Middle frontal gyrus (tissue), 1 donor: ENCODE measurements around the gene TP63.
"Not testable (repeated sequence)": the region's sequence is repeated elsewhere in the genome, so short reads cannot be mapped to it uniquely, and the experiment has no call there.

Source experiments
- DNase-seq: peaks from one replicate; pipeline ENCODE4 v3.0.0-alpha.2; 2015; ENCODE audit warnings: low spot score; ENCODE audit errors: extremely low spot score

The TP63 gene

DNA sequence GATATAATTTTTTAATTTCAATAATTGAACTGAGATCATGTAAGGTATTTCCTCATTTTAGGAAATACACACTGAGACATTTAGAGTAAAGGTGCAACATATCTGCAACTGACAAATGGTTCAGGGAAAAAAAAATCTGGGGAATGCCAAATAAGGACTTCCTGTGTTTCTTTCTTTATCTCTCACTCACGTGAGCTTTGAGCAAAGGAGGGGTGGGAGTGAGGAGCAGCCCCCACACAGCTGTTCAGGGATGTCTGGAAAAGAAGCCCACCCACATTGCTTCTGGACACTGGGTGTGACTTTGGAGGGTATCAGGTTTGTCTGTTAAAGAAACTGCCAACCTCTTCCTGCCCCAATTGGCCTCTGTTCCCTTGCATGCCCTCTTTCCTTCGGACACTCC, 5.6 kb upstream of the TP63 start:
- DNase-seq, result no peak

DNA sequence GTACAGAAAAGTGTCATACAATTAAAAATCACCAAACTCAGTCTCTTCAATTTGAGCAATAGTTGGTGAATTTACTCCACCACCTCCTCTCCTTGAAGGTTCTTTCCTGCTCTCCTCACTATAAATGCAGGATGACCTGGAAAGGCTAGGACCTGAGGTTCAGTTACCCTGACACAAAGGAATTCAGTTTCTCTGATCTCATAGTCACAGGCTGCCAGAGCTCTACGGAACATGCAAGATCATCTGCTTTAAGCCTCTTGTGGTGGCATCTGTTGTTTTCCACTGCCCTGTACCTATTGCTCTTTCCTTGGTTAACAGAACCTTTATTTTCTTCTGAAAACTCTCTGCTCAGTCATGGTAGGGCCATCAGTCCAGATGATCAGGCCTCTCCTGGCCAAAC, 4.9 kb upstream of the TP63 start:
- DNase-seq, result no peak

DNA sequence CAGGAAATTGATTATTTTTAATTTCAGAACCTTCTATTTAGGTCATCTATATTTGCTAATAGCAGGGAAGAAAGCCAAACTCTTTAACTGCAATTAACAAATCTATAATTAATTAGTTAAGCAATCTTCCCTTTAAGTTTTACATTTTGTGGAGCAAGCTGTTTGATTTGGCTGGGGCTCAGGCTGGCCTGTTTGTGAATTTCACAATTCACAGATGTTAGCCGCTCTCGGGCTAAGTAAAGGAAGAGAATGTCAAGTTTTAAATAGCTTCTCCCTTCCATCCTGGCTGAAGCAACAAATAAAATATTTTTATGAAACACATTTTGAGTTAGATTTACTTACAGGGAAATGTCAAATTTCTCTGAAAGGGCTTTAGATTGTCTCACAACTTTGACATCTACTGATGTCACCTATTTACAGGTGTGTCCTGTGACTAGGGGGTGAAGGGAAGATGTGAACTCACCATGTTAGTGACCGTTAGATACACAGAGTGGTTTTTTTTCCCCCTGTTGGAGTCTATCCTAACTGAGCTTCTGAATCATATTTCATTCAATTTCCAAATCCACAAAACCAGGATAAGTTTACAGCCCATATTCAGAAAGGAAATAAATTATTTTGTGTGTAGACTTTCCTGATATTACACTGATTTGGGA, 1.3 kb upstream of the TP63 start:
- no peak for DNase-seq

DNA sequence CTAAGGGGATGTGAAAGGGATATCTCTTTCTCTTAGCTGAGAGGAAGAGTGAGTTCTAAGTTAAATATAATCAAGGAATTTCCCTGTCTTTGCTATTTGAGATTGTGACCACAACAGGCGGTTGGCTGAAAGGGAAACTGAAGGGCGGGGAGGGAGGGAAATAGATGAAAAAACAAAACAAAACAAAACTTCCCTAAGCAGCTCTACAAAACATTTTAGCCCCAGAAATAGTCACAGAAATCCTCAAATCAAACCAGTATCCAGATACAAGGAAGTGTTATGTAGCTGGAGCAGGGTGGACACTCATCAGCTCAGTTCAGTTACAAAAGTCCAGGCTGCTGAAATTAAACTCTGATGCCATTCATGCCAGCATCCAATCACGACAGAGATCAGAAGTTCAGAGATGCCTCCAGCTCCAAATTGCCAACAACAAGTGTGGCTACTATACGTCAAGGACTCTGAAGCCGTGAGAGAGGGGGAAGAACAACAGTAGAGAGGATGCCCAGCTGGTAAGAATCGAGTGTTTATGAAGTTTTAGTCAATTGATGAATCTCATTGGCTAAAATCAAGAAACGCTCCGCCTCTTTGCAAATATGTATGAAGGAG, 319 bp upstream of the TP63 start:
- no peak for DNase-seq

DNA sequence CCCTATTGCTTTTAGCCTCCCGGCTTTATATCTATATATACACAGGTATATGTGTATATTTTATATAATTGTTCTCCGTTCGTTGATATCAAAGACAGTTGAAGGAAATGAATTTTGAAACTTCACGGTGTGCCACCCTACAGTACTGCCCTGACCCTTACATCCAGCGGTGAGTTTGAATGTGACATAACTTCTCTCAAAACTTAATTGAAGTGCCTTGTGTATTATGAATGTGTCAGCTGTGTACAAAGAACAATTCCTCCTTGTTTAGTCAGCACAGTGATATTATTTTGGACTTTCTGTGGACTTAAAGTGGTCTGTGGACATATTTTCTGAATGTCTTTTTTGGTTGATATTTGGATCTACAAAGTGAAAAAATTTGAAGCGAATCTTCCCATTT, 220 bp downstream of the TP63 start:
- DNase-seq, result no peak

DNA sequence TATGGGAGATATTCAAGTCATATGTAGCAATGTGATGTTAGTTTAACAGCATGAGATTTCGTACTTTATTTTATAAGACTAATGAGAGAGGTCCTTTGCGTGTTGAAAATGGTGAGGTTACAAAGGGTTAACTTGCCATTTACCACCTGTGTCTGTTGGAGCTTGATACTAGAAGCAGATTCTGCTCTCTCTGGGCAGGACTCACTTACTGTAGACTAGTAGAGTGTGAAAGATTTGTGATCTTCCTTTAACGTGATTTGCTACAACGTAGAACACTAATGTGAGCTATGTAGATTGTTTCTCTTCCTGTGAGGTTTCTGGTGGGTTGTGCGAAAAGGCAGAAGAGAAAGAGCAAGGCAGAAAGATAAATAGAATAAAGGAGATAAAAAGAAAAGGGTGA, 1.1 kb downstream of the TP63 start:
- no peak for DNase-seq

DNA sequence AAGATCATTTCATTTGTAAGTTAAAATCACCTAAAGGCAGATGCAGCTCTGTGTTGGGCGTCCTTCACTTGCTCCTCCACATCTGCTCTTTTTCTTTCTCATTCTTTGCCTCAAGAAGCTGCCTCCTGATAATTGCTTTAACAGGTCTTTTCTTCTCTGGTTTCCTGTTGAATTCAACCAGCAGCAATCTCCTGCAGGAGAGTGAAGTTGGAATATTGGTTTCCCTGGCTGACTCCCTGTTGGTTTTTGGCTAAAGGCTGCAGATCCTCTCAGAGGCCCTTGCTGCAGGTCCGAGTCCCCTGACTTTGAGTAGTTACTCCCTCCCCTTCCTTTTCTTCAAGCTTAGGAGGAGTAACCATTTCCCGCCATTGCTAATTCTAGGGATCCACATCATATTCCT, 4.2 kb downstream of the TP63 start:
- DNase-seq, result no peak

DNA sequence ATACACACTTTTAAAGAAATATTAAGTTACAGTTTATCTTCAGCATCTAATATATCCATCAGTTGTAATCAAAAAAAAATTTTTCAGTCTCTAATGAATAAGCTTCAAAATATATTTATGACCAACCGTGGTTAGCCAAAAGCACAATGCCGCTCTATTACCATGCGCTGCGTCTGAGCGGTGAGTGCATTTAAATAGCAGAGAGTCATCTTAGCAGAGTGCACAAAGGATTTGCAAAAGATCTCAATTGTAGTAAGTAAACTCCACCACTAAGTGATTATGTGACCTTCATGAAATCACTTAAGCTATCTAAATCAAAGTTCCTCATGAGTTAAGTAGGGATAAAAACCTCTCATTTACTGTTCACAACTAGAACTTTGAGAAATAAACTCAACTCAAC, 4.9 kb downstream of the TP63 start:
- DNase-seq, result no peak

DNA sequence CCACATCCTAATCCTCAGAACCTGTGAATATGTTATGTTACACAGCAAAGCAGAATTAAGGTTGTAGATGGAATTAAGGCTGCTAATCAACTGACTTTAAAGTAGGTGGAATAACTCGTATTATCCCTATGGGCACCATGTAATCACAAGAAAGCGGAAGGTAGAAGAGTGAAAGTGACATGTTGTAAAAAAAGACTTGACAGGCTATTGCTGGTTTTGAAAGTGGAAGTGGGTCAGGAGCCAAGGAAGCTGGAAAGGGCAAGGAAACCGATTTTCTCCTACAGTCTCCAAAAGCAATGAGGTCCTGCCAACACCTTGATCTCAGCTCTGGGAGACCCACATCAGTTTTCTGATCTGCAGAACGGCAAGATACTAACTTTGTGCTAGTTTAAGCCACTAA, 6.6 kb downstream of the TP63 start:
- DNase-seq, result no peak

DNA sequence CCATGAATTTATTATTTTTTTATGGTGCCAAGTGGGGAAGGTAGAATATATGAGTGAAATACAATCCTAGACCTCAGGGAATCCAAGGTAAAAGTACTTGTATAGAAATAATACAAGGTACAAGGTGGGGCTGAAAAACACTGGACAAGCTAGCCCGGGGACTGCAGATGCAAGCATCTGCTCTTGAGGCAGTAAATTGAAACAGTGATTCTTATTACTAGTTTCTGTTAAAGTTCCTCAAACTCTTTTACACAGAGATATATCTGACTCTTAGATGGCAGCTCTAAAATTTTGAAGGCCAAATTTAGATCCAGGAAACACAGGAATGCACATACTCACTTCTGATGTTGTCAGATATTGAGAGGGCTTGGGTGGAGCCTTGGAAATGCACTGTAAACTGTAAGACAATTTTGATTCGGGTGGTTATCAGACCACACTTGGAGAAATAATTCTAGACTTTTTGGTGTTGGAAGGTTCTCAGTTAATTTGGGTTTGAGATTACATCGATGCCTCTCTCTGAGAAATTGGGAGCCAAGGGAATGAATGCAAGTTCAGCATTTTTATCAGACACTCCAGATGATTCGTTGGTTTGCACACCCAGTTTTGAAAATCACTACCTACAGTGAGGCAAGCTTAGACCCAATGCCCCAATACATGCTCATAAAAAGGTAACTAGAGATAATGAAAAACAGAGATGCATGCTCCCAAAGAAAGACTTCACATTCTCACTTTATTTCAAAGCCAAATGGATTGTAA, 7.3 kb downstream of the TP63 start:
- DNase-seq, result no peak

DNA sequence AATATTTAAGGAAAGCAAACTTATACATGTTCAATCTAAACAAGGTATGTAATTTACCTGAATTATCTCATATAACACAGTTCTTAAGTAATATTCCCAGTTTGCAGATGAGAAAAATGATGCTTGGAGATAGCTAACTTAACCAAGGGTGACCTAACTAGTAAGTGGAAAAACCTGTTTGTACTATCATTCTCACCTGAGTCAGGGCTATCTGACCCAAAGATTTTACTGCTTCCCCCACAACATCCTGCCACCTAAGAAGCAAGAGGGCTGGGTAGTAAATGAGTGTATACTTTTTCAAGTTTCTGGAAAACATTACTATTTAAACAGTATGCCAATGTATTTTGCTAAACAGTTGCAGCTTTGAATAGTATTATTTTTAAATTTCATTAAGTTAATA, 10.6 kb downstream of the TP63 start:
- DNase-seq, result no peak

DNA sequence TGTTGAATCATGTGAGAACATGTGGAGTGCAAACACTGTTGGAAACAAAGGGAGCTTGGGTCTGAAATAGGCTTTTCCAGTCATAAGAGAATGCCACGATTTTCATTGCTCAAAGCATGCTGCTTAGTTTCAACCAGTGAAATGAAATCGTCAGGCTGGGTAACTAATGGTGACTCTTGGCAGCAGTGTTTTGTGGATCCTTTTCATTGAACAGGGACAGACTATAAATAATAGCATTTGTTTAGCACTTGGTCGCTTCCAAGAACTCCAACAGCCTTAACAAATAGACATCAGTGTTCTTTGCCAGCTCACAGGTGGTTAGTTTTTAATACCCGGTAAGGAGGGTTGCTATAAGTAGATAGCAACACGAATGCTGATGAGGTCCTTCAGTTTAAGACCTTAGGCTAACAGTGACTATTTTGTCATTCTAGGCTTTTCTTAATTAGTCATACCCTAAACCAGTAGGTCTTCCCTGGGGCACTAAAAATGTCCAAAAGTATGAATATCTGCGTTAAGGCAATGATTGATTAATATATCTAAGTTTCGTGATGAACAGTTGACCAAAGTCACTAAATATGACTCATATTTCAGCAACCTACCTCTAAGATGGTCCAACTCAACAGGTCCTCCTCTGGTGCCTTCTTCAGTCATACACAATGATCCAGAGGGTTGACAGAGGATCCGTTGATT, 15.8 kb downstream of the TP63 start:
- no peak for DNase-seq

DNA sequence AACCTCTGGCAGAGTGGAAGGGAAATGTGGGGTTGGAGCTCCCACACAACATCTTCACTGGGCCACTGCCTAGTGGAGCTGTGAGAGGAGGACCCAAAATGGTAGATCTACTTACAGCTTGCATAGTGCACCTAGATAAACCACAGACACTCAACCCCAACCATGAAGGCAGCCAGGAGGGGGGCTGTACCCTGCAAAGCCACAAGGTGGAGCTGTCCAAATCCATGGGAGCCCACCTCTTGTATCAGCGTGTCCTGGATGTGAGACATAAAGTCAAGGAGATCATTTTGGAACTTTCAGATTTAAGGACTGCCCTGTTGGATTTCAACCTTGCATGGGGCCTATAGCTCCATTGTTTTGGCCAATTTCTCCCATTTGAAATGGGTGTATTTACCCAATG, 20.9 kb downstream of the TP63 start:
- DNase-seq, result no peak

DNA sequence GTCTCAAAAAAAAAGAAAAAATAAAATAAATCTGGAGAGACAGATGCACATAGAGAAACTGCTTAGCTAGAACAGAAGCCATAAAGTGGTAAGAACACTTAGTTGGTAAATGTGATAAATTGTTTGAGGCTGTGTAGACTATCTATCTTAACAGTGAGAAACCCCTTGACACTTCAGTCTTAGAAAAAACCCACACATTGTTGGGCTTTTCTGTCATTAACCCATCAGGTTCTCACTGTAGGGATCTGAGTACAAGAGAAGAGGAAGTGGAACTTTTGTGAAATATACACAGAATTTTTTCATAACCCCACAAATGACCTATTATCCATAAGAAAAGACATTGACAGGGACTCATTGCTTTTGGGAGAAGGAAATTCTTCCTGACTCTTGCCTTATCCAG, 24.4 kb downstream of the TP63 start:
- no peak for DNase-seq

DNA sequence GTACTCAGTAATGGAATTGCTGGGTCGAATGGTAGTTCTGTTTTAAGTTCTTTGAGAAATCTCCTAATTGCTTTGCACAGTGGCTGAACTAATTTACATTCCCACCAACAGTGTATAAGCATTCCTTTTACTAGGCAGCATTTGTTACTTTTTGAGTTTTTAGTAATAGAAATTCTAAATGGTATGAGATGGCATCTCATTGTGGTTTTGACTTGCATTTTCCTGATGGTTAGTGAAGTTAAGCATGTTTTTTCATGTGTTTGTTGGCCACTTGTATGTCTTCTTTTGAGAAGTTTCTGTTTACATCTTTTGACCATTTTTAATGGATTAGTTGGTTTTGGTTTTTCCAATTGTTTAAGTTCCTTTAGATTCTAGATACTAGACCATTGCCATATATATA, 28.4 kb downstream of the TP63 start:
- no peak for DNase-seq

DNA sequence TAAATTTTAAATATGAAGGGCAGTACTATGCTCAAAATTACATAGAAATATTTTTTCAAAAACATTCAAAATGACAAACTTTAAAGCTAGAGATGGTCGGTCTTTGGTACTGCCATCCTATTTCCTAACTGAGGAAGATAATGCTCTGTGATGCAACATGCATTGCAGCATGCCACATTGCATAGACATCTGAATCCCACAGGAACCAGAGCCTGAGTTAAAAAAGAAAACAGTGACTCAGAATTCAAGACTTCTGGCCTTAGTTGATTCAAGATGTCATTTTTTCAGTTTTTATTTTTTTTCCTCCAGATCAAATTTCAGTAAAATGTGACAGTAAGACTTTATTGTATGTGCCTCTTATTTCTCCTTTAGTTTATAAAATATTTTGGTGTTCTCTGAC, 33.1 kb downstream of the TP63 start:
- DNase-seq, result no peak

DNA sequence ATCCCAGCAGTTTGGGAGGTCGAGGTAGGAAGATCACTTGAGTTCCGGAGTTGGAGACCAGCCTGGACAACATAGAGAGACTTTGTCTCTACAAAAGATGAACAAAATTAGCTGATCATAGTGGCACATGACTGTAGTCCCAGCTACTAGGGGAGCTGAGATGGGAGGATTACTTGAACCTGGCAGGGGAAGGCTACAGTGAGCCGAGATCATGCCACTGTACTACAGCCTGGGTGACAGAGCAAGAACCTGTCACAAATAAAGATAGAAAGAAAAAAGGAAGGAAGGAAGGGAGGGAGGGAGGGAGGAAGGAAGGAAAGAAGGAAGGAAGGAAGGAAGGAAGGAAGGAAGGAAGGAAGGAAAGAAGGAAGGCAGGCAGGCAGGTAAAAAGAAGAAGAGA, 41.2 kb downstream of the TP63 start:
- DNase-seq, result not testable (repeated sequence)

DNA sequence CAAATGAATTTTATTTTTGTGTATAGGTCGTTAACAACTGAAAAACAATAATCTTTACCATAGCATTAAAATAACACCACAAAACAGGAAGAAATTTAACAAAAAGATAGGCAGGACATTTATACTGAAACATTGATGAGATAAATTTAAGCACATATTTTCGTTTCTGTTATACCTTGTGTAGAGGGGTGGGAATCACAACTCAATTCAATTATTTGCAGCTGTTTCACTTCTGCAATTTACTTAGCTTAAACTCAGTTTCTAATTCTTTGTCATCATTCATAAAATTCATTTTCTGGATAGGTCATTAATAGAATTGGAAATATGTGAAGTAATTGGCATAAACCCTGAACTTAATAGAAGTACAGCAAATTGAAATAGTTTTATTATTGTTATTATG, 42.3 kb downstream of the TP63 start:
- DNase-seq, result no peak

DNA sequence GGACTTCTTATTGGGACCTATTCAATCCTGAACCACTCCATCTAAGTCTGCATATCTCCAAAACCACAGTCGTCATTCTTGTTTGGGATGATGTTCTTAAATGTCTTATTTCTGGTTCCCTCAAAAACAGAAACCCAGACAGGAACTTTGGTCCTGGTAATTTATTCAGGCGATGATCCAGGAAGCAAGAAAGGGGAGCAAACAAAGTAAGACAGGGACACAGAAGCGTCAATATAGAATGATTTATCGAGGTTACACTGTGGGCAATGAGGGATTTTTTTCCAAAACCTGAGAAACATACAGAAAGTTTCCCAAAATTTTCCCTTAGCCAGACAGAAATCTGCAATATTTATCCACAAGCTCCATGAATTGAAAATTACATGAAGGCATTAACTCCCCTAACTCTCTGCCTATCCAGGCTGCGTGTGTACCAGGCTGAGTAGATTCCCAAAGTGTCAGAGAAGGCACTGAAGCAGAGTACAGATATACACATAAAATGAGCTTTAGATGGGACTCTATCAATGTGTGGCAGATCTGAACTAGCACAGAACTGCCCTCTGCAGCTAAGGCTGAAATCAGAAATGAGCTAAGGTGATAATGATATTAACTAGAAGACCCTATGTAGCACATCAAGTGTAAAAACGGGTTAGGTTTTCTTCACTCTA, 43.2 kb downstream of the TP63 start:
- no peak for DNase-seq

DNA sequence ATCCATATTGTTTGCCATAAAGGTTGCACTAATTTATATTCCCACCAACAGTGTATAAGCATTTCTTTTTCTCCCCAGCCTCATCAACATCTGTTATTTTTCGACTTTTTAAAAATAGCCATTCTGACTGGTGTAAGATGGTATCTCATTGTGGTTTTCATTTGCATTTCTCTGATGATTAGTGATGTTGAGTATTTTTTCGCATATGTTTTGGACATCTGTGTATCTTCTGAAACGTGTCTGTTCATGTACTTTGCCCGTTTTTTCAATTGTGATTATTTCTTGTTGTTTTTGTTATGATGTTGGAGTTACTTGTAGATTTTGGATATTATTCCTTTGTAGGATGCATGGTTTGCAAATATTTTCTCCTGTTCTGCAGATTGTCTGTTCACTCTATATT, 46.5 kb downstream of the TP63 start:
- DNase-seq, result no peak

DNA sequence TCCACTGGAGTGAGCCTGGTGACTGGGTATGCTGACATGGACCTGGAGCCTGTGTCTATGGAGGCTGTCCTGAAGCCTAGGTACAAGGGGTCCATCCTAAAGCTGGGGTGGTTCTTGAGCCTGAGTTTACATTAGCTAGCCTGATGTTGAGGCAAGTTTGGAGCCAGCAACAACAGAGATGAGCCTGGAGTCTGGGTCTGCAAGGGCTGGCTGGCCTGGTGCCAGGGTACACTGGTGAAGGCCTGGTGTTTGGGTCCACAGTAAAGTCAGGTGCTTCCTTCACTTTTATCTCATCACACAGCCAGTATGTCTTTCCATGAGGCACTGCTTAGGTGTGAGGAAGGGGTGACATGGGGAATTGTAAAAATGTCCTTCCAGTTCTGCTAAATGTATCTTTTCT, 49.5 kb downstream of the TP63 start:
- no peak for DNase-seq
